HEK293T (cell line): ENCODE results near the gene SETBP1.

Experiments
- ARNT ChIP-seq: fragments of 450-650 bp; IDR thresholded peaks from 2 replicates; pipeline ENCODE4 v1.6.1; 2017; ENCODE audit warnings: mild to moderate bottlenecking
- ELF4 ChIP-seq: fragments of 450-650 bp; IDR thresholded peaks from 2 replicates; pipeline ENCODE4 v1.6.1; 2017; ENCODE audit warnings: antibody characterized with exemption
- FOXK2 ChIP-seq: fragments of 450-650 bp; IDR thresholded peaks from 2 replicates; pipeline ENCODE4 v1.6.1; 2016; ENCODE audit warnings: mild to moderate bottlenecking
- FOXM1 ChIP-seq: fragments of 450-650 bp; IDR thresholded peaks from 2 replicates; pipeline ENCODE4 v1.6.1; 2017; ENCODE audit warnings: mild to moderate bottlenecking, borderline replicate concordance
- L3MBTL2 ChIP-seq: fragments of 450-650 bp; conservative IDR thresholded peaks from 2 replicates; pipeline ENCODE4 v1.6.1; 2016; ENCODE audit warnings: mild to moderate bottlenecking
- LEF1 ChIP-seq: fragments of 450-650 bp; IDR thresholded peaks from 2 replicates; pipeline ENCODE4 v1.6.1; 2017; ENCODE audit warnings: mild to moderate bottlenecking, borderline replicate concordance
- NFRKB ChIP-seq: fragments of 450-650 bp; IDR thresholded peaks from 2 replicates; pipeline ENCODE4 v1.6.1; 2016; ENCODE audit warnings: mild to moderate bottlenecking, moderate library complexity
- SP1 ChIP-seq: fragments of 450-650 bp; IDR thresholded peaks from 2 replicates; pipeline ENCODE4 v1.6.1; 2017
- SUZ12 ChIP-seq: fragments of 450-650 bp; IDR thresholded peaks from 2 replicates; pipeline ENCODE4 v1.6.1; 2016; ENCODE audit warnings: mild to moderate bottlenecking
- TARDBP ChIP-seq: fragments of 450-650 bp; IDR thresholded peaks from 2 replicates; pipeline ENCODE4 v1.6.1; 2016

GRCh38 chr18:44816477-44816876 is 135.8 kb downstream of the SETBP1 start:
- TF ChIP-seq FOXM1 (no peak), ELF4 (no peak), SUZ12 (no peak), TARDBP (no peak), SP1 (no peak), LEF1 (no peak), L3MBTL2 (no peak), ARNT (no peak), FOXK2 (no peak), NFRKB (no peak)
